ENCODE measurements around the gene BAZ1B.

The BAZ1B gene

GRCh38 chr7:73447121-73447733, 74.9 kb downstream of the BAZ1B start:
- peaks cover 79 to 98% of the 10 kb centered on the region in 2 experiments for H3K36me3 ChIP-seq (ENCODE audit: control insufficient read depth in 2 of 2, insufficient read depth in 1 of 2, low read length in 2 of 2)
- no peak overlapping the region for H3K4me3 ChIP-seq (ENCODE audit: low read depth, low read length)
- H3K9me3 ChIP-seq (ENCODE audit: control insufficient read depth, insufficient read depth, low read depth, low read length) = no peaks in the 10 kb centered on the region
- ChIA-PET CTCF (interaction anchor here (2.0 kb wide), 1 partner anchor 125 kb away, joined by 6 read pairs; no protein-coding TSS in a partner anchor), POLR2A (no interaction called here)
- H3K27ac ChIP-seq (ENCODE audit: extremely low read depth, low read depth, low read length) = peak overlapping the region; percentile 19; the same call in 1 of the 2 replicates
- H3K4me1 ChIP-seq (ENCODE audit: control insufficient read depth, insufficient read depth, low read length) = no peaks in the 10 kb centered on the region
- TF ChIP-seq, protein P1, sequence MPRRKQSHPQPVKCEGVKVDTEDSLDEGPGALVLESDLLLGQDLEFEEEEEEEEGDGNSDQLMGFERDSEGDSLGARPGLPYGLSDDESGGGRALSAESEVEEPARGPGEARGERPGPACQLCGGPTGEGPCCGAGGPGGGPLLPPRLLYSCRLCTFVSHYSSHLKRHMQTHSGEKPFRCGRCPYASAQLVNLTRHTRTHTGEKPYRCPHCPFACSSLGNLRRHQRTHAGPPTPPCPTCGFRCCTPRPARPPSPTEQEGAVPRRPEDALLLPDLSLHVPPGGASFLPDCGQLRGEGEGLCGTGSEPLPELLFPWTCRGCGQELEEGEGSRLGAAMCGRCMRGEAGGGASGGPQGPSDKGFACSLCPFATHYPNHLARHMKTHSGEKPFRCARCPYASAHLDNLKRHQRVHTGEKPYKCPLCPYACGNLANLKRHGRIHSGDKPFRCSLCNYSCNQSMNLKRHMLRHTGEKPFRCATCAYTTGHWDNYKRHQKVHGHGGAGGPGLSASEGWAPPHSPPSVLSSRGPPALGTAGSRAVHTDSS (tag by site-specific recombination; IDR thresholded peaks at IDR 0.05) = peak; percentile 96
- no peak for TF ChIP-seq ZNF350 (tag by site-specific recombination; IDR thresholded peaks at IDR 0.05)

- Histone ChIP-seq H3K27ac (ENCODE audit: extremely low read depth, low read depth, low read length) (0 out of 2 replicates have a peak overlapping the region, but pooled peaks have one; percentile 19), H3K4me1 (ENCODE audit: control insufficient read depth, insufficient read depth, low read length) (no peaks in the 10 kb centered on the region), H3K4me3 (ENCODE audit: low read depth, low read length) (no peak overlapping the region), H3K9me3 (ENCODE audit: control insufficient read depth, insufficient read depth, low read depth, low read length) (no peaks in the 10 kb centered on the region), H3K36me3 (ENCODE audit: control insufficient read depth in 2 of 2, insufficient read depth in 1 of 2, low read length in 2 of 2) (peaks cover 80 to 99% of the 10 kb centered on the region in 2 experiments)
- ChIA-PET CTCF (interaction anchor here (2.0 to 2.2 kb wide), 2 partner anchors 122 to 124 kb away, joined by 6 to 7 read pairs; no protein-coding TSS in a partner anchor), POLR2A (no interaction called here)
- TF ChIP-seq ZBTB17 (tag by site-specific recombination; IDR thresholded peaks at IDR 0.05) (0 out of 2 replicates have a peak, but pooled peaks have one; percentile 39), HOXD13 (CRISPR knock-in tag; IDR thresholded peaks at IDR 0.05; ENCODE audit: borderline replicate concordance) (no peak)
These were observed 75.4 kb downstream of the BAZ1B start for GRCh38 chr7:73446682-73447081.

- H3K4me1 ChIP-seq (ENCODE audit: control insufficient read depth, insufficient read depth, low read length) = no peaks in the 10 kb centered on the region
- no peak overlapping the region for H3K27ac ChIP-seq (ENCODE audit: extremely low read depth, low read depth, low read length)
- CTCF ChIA-PET = interaction anchor here (1.2 to 6.6 kb wide), 2 partner anchors 8 to 120 kb away, joined by 3 to 40 read pairs; no protein-coding TSS in a partner anchor
- H3K36me3 ChIP-seq (ENCODE audit: control insufficient read depth in 2 of 2, insufficient read depth in 1 of 2, low read length in 2 of 2) = peaks cover 63 to 93% of the 10 kb centered on the region in 2 experiments
- H3K9me3 ChIP-seq (ENCODE audit: control insufficient read depth, insufficient read depth, low read depth, low read length) = no peaks in the 10 kb centered on the region
- POLR2A ChIA-PET = no interaction called here
- H3K4me3 ChIP-seq (ENCODE audit: low read depth, low read length) = no peak overlapping the region
- peak; percentile 91 for TF ChIP-seq SCRT2 (tag by site-specific recombination; IDR thresholded peaks at IDR 0.05)
- peak; percentile 66; the same call in 1 of the 2 replicates for TF ChIP-seq SCRT1 (tag by site-specific recombination; IDR thresholded peaks at IDR 0.05; ENCODE audit: borderline replicate concordance)
- TF ChIP-seq, protein P2, sequence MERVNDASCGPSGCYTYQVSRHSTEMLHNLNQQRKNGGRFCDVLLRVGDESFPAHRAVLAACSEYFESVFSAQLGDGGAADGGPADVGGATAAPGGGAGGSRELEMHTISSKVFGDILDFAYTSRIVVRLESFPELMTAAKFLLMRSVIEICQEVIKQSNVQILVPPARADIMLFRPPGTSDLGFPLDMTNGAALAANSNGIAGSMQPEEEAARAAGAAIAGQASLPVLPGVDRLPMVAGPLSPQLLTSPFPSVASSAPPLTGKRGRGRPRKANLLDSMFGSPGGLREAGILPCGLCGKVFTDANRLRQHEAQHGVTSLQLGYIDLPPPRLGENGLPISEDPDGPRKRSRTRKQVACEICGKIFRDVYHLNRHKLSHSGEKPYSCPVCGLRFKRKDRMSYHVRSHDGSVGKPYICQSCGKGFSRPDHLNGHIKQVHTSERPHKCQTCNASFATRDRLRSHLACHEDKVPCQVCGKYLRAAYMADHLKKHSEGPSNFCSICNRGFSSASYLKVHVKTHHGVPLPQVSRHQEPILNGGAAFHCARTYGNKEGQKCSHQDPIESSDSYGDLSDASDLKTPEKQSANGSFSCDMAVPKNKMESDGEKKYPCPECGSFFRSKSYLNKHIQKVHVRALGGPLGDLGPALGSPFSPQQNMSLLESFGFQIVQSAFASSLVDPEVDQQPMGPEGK (tag by site-specific recombination; IDR thresholded peaks at IDR 0.05) = no peak
- TF ChIP-seq ZNF510 (tag by site-specific recombination; IDR thresholded peaks at IDR 0.05; ENCODE audit: insufficient replicate concordance) = no peak
These were observed 78.4 kb downstream of the BAZ1B start for GRCh38 chr7:73443548-73444255.

GRCh38 chr7:73442903-73443500, 79.1 kb downstream of the BAZ1B start:
- Histone ChIP-seq H3K4me1 (ENCODE audit: control insufficient read depth, insufficient read depth, low read length) (no peaks in the 10 kb centered on the region), H3K9me3 (ENCODE audit: control insufficient read depth, insufficient read depth, low read depth, low read length) (no peaks in the 10 kb centered on the region), H3K36me3 (ENCODE audit: control insufficient read depth in 2 of 2, insufficient read depth in 1 of 2, low read length in 2 of 2) (peaks cover 56 to 87% of the 10 kb centered on the region in 2 experiments), H3K4me3 (ENCODE audit: low read depth, low read length) (no peak overlapping the region), H3K27ac (ENCODE audit: extremely low read depth, low read depth, low read length) (no peak overlapping the region)
- ChIA-PET POLR2A (no interaction called here), CTCF (interaction anchor here (1.2 to 6.6 kb wide), 2 partner anchors 9 to 119 kb away, joined by 3 to 40 read pairs; no protein-coding TSS in a partner anchor)
- no peak for TF ChIP-seq ZNF692 (tag by site-specific recombination; IDR thresholded peaks at IDR 0.05)
- no peak for TF ChIP-seq ZNF280C (tag by site-specific recombination; IDR thresholded peaks at IDR 0.05)
- no peak for TF ChIP-seq ZNF843 (tag by site-specific recombination; IDR thresholded peaks at IDR 0.05)
- TF ChIP-seq KLF7 (tag by site-specific recombination; IDR thresholded peaks at IDR 0.05; ENCODE audit: borderline replicate concordance) = no peak
- no peak for TF ChIP-seq GLIS1 (tag by site-specific recombination; IDR thresholded peaks at IDR 0.05)
- TF ChIP-seq ZBTB6 (tag by site-specific recombination; IDR thresholded peaks at IDR 0.05) = no peak
- TF ChIP-seq ZNF239 (tag by site-specific recombination; IDR thresholded peaks at IDR 0.05) = no peak
- no peak for TF ChIP-seq ZSCAN30 (tag by site-specific recombination; IDR thresholded peaks at IDR 0.05)

All from HEK293 (cell line).